GM12873 (cell line): Measurements from ENCODE around the gene LDB2.

Source experiments
- TF ChIP-seq, protein P1 (sequence below): IDR thresholded peaks from 2 replicates; pipeline ENCODE4 v1.5.1; 2012; ENCODE audit warnings: low read depth, mild to moderate bottlenecking, moderate library complexity, low read length, control low read depth; ENCODE audit not compliant: insufficient read depth; ENCODE audit errors: missing control alignments

The LDB2 gene

DNA sequence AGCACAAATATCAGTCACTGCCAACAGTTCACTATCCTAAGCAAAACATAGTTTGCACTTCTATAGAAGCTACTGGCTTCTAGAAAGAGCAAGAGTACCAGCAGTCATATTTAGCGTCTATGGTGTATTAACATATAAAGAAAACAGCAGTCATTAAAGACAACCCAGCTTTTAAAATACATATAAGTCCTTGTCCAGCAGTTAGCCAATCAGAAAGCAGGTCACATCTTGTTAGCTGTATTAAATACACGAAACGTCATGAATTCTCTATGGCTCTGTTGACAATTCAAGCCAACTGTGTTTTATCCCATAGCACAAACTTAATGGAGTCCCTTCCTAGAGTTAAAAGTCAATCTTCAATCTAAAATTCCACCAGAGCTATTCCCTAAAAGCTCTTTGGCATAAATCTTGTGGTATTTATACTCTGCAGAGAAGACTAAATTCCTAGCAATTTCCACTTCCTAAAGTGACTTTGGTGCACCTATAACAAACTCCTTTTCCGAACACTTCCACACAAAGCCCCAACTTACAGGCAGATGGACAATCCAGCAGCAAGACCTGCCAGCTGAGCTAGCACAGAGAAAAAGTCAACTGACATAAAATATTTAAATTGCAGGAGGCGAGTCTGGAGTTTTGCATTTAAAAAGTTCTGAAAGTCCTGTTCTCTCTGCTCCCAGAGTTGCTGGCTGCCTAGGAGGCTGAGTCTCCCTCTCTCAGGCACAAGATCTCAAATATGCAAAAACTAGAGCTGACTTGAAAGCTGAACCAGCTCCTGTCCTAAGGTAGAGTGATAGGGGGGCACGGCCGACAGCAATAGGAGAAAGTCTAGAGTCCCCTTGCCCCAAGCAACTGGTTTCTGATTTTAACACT, 1.3 kb downstream of the LDB2 start:
- TF ChIP-seq, protein P1, sequence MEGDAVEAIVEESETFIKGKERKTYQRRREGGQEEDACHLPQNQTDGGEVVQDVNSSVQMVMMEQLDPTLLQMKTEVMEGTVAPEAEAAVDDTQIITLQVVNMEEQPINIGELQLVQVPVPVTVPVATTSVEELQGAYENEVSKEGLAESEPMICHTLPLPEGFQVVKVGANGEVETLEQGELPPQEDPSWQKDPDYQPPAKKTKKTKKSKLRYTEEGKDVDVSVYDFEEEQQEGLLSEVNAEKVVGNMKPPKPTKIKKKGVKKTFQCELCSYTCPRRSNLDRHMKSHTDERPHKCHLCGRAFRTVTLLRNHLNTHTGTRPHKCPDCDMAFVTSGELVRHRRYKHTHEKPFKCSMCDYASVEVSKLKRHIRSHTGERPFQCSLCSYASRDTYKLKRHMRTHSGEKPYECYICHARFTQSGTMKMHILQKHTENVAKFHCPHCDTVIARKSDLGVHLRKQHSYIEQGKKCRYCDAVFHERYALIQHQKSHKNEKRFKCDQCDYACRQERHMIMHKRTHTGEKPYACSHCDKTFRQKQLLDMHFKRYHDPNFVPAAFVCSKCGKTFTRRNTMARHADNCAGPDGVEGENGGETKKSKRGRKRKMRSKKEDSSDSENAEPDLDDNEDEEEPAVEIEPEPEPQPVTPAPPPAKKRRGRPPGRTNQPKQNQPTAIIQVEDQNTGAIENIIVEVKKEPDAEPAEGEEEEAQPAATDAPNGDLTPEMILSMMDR: no peak

GRCh38 chr4:16894406-16894805, 4.0 kb downstream of the LDB2 start:
- TF ChIP-seq, protein P1: no peak

DNA sequence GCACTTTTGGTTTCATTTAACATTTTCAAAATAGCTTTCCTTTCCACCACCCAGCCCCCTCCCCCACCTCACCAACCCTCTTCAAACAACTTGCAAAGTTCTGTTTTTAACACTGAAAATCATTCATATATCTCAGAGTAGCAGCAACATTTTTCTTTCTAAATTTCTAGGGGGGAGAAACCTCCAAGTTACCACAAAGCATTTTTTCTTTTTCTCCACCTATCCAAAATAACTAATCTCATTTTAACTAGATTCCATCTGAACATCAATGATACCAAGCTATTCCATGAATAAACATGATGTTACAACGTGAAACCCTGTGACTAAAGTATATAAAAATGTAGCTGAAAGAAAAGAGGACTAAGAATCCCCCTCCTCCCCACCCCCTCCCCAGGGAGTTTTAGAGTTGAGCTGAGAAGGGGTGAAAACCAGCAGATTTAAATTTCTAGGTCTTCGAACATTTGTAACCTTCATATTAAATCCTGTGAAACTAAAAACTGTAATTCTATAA, 5.2 kb downstream of the LDB2 start:
- TF ChIP-seq, protein P1: no peak

GRCh38 chr4:16890651-16891050, 7.8 kb downstream of the LDB2 start:
- TF ChIP-seq, protein P1: no peak

DNA sequence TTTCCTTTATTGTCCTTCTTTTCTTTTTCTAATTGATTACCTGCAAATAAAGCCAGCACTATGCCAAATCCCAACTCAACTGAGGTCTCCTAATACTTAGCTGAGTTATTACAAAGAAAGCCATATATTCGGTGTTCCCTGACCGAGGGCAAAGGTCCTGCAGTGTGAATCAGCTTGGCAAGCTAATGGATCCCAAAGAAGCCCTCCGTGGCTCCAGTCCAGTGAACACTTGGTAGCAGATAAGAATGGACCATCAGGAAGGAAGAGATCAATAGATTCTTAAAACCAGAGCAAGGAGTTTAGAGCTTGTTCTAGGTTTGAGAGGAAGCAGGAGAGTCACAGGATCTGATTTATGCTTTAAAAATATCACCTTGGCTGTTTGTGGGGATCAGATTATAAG, 8.5 kb downstream of the LDB2 start:
- TF ChIP-seq, protein P1: no peak

- TF ChIP-seq, protein P1: no peak
These were observed 10.6 kb downstream of the LDB2 start for GRCh38 chr4:16887887-16888286.

DNA sequence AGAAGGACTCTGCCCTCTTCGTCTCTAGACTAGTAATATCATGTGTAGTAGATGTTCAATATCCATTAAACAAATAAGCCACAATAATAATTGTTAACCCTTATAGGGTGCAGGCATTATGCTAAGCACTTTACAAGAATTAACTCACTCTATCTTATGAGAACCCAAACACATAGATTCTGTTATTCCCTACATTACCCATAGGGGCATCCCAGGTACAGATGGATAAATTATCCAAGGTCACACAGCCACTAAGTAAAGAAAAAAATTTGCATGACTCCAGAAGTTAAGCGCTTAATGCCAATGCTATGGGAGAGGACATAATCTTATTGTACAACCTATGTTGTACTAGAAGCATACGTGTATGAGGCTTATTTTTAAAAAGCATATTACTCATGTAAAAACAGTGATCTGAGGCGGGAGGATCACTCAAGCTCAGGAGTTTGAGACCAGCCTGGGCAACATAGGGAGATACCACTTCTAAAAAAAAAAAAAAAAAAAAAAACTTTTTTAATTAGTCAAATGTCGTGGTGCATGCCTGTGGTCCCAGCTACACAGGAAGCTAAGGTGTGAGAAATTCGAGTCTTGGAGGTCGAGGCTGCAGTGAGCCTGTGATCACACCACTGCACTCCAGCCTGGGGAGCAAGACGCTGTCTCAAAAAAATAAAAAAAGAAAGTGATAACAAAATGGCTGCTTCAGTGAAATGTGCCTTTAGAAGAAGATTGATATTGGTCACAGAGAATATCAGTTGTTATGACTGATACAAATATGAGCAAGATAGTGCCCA, 13.6 kb downstream of the LDB2 start:
- TF ChIP-seq, protein P1: no peak
